NCI-H748 treated with DMSO at 0.1 percent for 48 hours (cell line): ENCODE results near the gene FAM120A.

Source experiments
- DNase-seq: peaks from one replicate; lab custom pipeline; 2025; lab: John Stamatoyannopoulos, UW

FAM120A gene

GRCh38 chr9:93451849-93452709 is 594 bp downstream of the FAM120A start:
- no peak for DNase-seq

- no peak for DNase-seq
Observed at GRCh38 chr9:93452710-93453046, 1.2 kb downstream of the FAM120A start.

- peak; percentile 94 for DNase-seq
Observed at GRCh38 chr9:93453047-93453914, 1.8 kb downstream of the FAM120A start, which contains the start of gene FAM120AOS. Gene FAM120AOS, minus strand, starts transcription at chr9:93453581. Its CDS starts 872 bp downstream, at chr9:93452709.

GRCh38 chr9:93456022-93456421 is 4.5 kb downstream of the FAM120A start:
- no peak for DNase-seq

- no peak for DNase-seq
Observed at GRCh38 chr9:93456504-93456903, 5.0 kb downstream of the FAM120A start.

GRCh38 chr9:93457006-93457405 is 5.5 kb downstream of the FAM120A start:
- DNase-seq, result no peak

GRCh38 chr9:93458712-93459111 is 7.2 kb downstream of the FAM120A start:
- no peak for DNase-seq

GRCh38 chr9:93459432-93459847 is 8.0 kb downstream of the FAM120A start:
- no peak for DNase-seq

- no peak for DNase-seq
Observed at GRCh38 chr9:93460689-93461413, 9.4 kb downstream of the FAM120A start.

GRCh38 chr9:93461414-93461743 is 9.9 kb downstream of the FAM120A start:
- DNase-seq, result no peak

GRCh38 chr9:93461821-93462220 is 10.3 kb downstream of the FAM120A start:
- DNase-seq, result no peak

GRCh38 chr9:93463638-93464248 is 12.3 kb downstream of the FAM120A start:
- no peak for DNase-seq

GRCh38 chr9:93464395-93464794 is 12.9 kb downstream of the FAM120A start:
- DNase-seq, result no peak

GRCh38 chr9:93464876-93465275 is 13.4 kb downstream of the FAM120A start:
- DNase-seq, result no peak

GRCh38 chr9:93465855-93466254 is 14.4 kb downstream of the FAM120A start:
- DNase-seq, result no peak

GRCh38 chr9:93466416-93467061 is 15.1 kb downstream of the FAM120A start:
- DNase-seq, result no peak

GRCh38 chr9:93467062-93467416 is 15.6 kb downstream of the FAM120A start:
- DNase-seq, result no peak

GRCh38 chr9:93467462-93467861 is 16.0 kb downstream of the FAM120A start:
- DNase-seq, result peak; percentile 92

GRCh38 chr9:93468763-93469456 is 17.4 kb downstream of the FAM120A start:
- DNase-seq, result peak; percentile 25

GRCh38 chr9:93470391-93470790 is 18.9 kb downstream of the FAM120A start:
- DNase-seq, result no peak

- DNase-seq, result no peak
Observed at GRCh38 chr9:93471124-93471523, 19.6 kb downstream of the FAM120A start.
